ENCODE measurements around the gene TPM4.
"Not testable (repeated sequence)": the region's sequence is repeated elsewhere in the genome, so short reads cannot be mapped to it uniquely, and the experiment has no call there.

DNA sequence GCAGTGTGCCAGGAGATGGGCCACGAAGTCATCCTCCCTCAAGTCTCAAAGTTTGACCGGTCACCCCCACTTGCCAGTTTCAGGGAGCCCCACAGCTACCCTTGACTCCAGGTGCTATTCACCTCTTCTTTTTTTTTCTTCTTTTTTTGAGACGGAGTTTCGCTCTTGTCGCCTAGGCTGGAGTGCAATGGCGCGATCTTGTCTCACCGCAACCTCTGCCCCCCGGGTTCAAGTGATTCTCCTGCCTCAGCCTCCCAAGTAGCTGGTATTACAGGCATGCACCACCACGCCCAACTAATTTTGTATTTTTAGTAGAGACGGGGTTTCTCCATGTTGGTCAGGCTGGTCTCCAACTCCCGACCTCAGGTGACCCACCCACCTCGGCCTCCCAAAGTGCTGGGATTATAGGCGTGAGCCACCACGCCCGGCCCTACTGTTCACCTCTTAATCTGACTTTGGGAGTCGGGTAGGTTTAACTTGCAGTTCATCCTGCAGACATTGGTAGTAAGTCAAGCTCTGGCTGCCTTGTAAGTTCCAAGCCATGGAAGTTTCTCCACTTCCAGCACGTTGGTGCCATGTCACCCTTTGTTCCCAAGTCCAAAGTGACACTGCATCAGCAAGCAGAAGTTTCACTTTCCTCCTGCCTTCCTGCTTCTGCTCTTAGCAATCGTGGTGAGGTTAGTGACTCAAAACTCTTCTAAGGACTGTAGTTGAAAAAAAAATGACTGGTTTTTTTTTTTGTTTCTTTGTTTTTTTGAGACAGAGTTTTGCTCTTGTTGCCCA, 43.0 kb downstream of the TPM4 start:
- not testable (repeated sequence) for TF ChIP-seq POLR2AphosphoS5, POLR2A (IDR thresholded peaks at IDR 0.05)

Measured in prostate gland (tissue), 1 donor.